ENCODE results near the gene SCAP. TPM values are rescaled to one million over a fixed set of nuclear protein-coding genes. Genes with fewer than 3 reads are reported as not detected.
"Not testable (repeated sequence)": the region's sequence is repeated elsewhere in the genome, so short reads cannot be mapped to it uniquely, and the experiment has no call there.

SCAP gene
- total RNA-seq, 2 experiments from 2014 or later: 45.1 to 52.2 TPM

DNA sequence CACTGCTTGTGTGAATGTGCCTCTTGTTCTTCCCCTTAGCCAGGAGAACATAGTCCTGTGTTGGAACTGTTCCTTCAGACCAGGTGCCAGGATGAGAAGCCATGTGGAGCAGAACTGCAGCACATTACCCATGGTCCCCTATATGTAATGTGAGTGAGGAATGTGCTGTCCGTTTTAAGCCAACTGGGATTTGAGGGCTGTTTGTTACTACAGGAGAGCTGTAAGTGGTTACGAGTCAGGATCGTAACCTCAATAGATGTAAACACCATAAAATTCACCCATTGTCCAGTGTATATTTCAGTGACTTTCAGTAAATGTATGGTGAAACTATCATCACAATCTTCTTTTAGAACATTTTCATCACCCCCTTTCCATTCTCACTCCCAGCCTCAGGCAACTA is 10.1 kb upstream of the SCAP start:
- no peak overlapping the region for H3K27ac Mint-ChIP-seq
- CTCF ChIA-PET: interaction anchor here (0.7 to 1.8 kb wide), 2 partner anchors 10 to 11 kb away, joined by 3 to 4 read pairs; no protein-coding TSS in a partner anchor

DNA sequence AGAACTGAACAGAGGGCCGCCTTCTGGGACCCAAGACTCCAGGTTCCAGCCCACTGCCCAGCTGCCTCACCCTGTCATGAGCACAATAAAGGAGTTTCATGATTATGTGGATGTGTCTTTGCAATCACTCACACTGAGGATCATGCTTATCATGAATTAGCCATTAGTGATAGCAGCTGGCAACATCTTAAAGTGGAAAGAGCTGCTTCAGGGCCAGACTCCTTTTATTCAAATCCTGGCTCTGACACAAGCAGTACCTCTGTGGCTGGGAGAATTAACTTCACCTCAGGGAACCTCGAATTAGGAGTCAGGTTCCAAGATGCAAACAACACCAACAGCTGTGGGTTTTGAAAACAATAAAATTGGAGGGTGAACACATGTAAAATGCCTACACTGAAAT is 6.6 kb upstream of the SCAP start:
- intact Hi-C loops (cut with micrococcal nuclease): no loop called here
- Mint-ChIP-seq H3K4me3 (no peak overlapping the region), H3K36me3 (ENCODE audit: low read depth) (peaks cover 2% of the 10 kb centered on the region), H3K9me3 (no peaks in the 10 kb centered on the region), H3K27ac (no peak overlapping the region), H3K27me3 (no peaks in the 10 kb centered on the region), H3K4me1 (ENCODE audit: low read depth) (no peaks in the 10 kb centered on the region)
- DNase-seq (no peak), ATAC-seq (no peak)
- POLR2A ChIA-PET: interaction anchor here (1.1 to 1.5 kb wide), 3 partner anchors 9 to 179 kb away, joined by 3 to 5 read pairs (median 3); no protein-coding TSS in a partner anchor
- TF ChIP-seq, protein P1, sequence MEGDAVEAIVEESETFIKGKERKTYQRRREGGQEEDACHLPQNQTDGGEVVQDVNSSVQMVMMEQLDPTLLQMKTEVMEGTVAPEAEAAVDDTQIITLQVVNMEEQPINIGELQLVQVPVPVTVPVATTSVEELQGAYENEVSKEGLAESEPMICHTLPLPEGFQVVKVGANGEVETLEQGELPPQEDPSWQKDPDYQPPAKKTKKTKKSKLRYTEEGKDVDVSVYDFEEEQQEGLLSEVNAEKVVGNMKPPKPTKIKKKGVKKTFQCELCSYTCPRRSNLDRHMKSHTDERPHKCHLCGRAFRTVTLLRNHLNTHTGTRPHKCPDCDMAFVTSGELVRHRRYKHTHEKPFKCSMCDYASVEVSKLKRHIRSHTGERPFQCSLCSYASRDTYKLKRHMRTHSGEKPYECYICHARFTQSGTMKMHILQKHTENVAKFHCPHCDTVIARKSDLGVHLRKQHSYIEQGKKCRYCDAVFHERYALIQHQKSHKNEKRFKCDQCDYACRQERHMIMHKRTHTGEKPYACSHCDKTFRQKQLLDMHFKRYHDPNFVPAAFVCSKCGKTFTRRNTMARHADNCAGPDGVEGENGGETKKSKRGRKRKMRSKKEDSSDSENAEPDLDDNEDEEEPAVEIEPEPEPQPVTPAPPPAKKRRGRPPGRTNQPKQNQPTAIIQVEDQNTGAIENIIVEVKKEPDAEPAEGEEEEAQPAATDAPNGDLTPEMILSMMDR (IDR thresholded peaks at IDR 0.05): no peak
- CTCF ChIA-PET: interaction anchor here (2.0 kb wide), 1 partner anchor 61 kb away, joined by 7 read pairs; no protein-coding TSS in a partner anchor

More for the DNA sequence above, 10.1 kb upstream of the SCAP start:
- ATAC-seq (no peak), DNase-seq (no peak)
- TF ChIP-seq, protein P1 (IDR thresholded peaks at IDR 0.05): no peak
- Mint-ChIP-seq H3K9me3 (no peaks in the 10 kb centered on the region), H3K36me3 (ENCODE audit: low read depth) (peaks cover 2% of the 10 kb centered on the region), H3K4me1 (ENCODE audit: low read depth) (no peaks in the 10 kb centered on the region), H3K27me3 (no peaks in the 10 kb centered on the region), H3K4me3 (no peak overlapping the region)
- intact Hi-C loops (cut with micrococcal nuclease): no loop called here
- POLR2A ChIA-PET: no interaction called here

DNA sequence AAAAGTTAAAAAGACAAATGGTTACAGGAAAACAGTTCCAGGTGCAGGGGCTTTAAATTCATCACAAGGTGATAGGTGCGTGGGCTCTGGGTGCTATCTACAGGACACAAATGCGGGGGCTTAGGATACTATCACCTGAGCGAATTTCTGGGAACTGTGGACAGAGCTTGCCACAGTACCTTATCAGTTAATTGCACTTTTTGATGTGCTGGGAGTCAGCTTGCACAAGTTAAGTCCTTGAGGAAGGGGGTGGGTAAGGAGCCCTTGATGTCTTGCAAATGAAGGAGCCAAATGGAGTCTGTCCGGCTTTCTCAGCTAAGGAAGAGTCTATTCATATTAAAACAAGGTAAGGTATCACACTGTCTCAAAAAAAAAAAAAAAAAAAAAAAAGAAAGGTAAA is 6.0 kb upstream of the SCAP start:
- H3K27me3 Mint-ChIP-seq; H3K36me3 Mint-ChIP-seq (ENCODE audit: low read depth); H3K4me1 Mint-ChIP-seq (ENCODE audit: low read depth); DNase-seq; H3K4me3 Mint-ChIP-seq; H3K9me3 Mint-ChIP-seq; ATAC-seq; H3K27ac Mint-ChIP-seq; intact Hi-C loops (cut with micrococcal nuclease): not testable (repeated sequence)
- ChIA-PET POLR2A (interaction anchor here (1.1 kb wide), 1 partner anchor 19 kb away, joined by 3 read pairs; no protein-coding TSS in a partner anchor), CTCF (interaction anchor here (2.0 kb wide), 1 partner anchor 61 kb away, joined by 7 read pairs; no protein-coding TSS in a partner anchor)

DNA sequence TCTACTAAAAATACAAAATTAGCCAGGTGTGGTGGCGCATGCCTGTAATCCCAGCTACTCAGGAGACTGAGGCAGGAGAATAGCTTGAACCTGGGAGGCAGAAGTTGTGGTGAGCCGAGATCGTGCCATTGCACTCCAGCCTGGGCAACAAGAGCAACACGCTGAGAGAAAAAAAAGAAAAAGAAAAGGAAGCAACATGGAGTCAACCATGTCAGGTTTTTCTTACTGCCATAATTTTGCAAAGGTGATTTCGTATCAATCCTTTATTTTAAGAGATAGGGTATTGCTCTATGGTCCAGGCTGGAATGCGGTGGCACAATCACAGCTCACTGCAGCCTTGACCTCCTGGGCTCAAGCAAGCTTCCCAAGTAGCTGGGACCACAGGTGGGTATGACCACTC is 4.5 kb upstream of the SCAP start:
- POLR2A ChIA-PET: not testable (repeated sequence)

DNA sequence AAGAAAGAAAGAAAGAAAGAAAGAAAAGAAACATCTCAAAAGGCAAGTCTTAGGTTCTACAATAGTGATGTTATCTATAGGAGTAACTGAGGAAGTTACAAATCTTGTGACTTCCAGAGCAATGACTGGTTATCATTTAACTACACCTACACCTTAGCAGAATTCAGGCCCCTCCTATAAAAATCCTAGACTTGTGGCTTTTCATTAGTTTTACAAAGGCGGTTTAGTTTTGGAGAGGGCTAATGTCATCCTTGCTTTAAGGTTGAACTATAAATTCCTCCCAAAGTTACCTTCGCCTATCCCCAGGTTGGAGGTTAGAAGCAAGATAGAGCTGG is 4.1 kb upstream of the SCAP start:
- Mint-ChIP-seq H3K9me3 (no peaks in the 10 kb centered on the region), H3K4me1 (ENCODE audit: low read depth) (peaks cover 14% of the 10 kb centered on the region), H3K4me3 (no peak overlapping the region), H3K36me3 (ENCODE audit: low read depth) (peaks cover 4% of the 10 kb centered on the region), H3K27ac (no peak overlapping the region), H3K27me3 (no peaks in the 10 kb centered on the region)
- TF ChIP-seq, protein P1 (IDR thresholded peaks at IDR 0.05): no peak
- CTCF ChIA-PET: no interaction called here
- DNase-seq (no peak), ATAC-seq (no peak)
- POLR2A ChIA-PET: no interaction called here
- intact Hi-C loops (cut with micrococcal nuclease): no loop called here

More for the DNA sequence above, 4.5 kb upstream of the SCAP start:
- H3K4me3 Mint-ChIP-seq; CTCF ChIA-PET; H3K9me3 Mint-ChIP-seq; H3K27ac Mint-ChIP-seq; H3K36me3 Mint-ChIP-seq (ENCODE audit: low read depth); intact Hi-C loops (cut with micrococcal nuclease); H3K27me3 Mint-ChIP-seq; H3K4me1 Mint-ChIP-seq (ENCODE audit: low read depth); DNase-seq; ATAC-seq: not testable (repeated sequence)

DNA sequence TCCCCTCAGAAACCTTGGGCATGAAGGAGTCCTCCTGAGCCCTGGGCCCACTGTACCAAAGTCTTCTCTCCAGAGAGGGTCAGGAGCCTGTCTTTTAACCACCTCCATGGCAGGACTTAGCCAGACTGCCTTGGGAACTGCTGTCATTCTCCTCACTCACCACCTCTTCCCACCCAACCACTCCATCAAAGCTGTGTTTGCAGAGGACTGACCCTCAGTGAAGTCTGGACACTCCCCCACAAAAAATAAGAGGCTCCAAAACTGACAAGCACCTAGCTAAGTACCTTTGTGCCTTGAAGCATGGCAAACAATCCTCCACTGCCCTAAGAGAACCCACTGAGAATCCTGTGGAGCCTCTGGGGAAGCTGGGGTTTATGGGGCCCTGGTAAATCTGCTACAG is 2.3 kb upstream of the SCAP start:
- Mint-ChIP-seq H3K9me3 (no peaks in the 10 kb centered on the region), H3K4me1 (ENCODE audit: low read depth) (peaks cover 26% of the 10 kb centered on the region), H3K27me3 (no peaks in the 10 kb centered on the region), H3K4me3 (no peak overlapping the region), H3K27ac (no peak overlapping the region), H3K36me3 (ENCODE audit: low read depth) (peaks cover 10% of the 10 kb centered on the region)
- TF ChIP-seq, protein P1 (IDR thresholded peaks at IDR 0.05): no peak
- no peak for DNase-seq
- no peak for ATAC-seq
- POLR2A ChIA-PET: no interaction called here
- CTCF ChIA-PET: interaction anchor here (1.5 kb wide), 2 partner anchors 57 to 62 kb away, joined by 3 to 6 read pairs; no protein-coding TSS in a partner anchor
- intact Hi-C loops (cut with micrococcal nuclease): no loop called here

All from activated CD8-positive, alpha-beta T cell treated with anti-CD3 and anti-CD28 coated beads for 36 hours (primary cell).